Large intestine (tissue), 3 donors: ENCODE measurements around the gene PLEKHM3. TPM values are rescaled to one million over a fixed set of nuclear protein-coding genes. Genes with fewer than 3 reads are reported as not detected.
A peak's percentile ranks its signal among the peaks of the same experiment; 100 is the strongest.
"Not testable (repeated sequence)": the region's sequence is repeated elsewhere in the genome, so short reads cannot be mapped to it uniquely, and the experiment has no call there.

ENCODE experiments used
- DNase-seq, 2 donors: peaks; one replicate each; pipeline versions ENCODE4 v3.0.0 to v3.0.0-alpha.2; 2013
- H3K27ac ChIP-seq: one replicate; pipeline ENCODE4 v1.5.1; 2013; ENCODE audit warnings: low read length
- H3K27me3 ChIP-seq: 2 replicates; pipeline ENCODE4 v1.6.1; 2013; ENCODE audit warnings: low read length; ENCODE audit not compliant: control insufficient read depth, insufficient read depth
- H3K36me3 ChIP-seq: 2 replicates; pipeline ENCODE4 v1.6.1; 2013; ENCODE audit warnings: low read length; ENCODE audit not compliant: control insufficient read depth, insufficient read depth
- H3K4me1 ChIP-seq: one replicate; pipeline ENCODE4 v1.6.1; 2013; ENCODE audit warnings: low read length; ENCODE audit not compliant: control insufficient read depth, insufficient read depth
- H3K4me3 ChIP-seq: one replicate; pipeline ENCODE4 v1.5.1; 2013; ENCODE audit warnings: low read length
- H3K9me3 ChIP-seq: one replicate; pipeline ENCODE4 v1.6.1; 2013; ENCODE audit warnings: mild to moderate bottlenecking, low read depth, low read length, moderate library complexity; ENCODE audit not compliant: control insufficient read depth
- WGBS: methylation state at CpG from one replicate; pipeline ENCODE4 v1.1.5; 2013; ENCODE audit warnings: low lambda C conversion rate; ENCODE audit not compliant: insufficient coverage; 5-methylcytosine and 5-hydroxymethylcytosine counted together
- polyA plus RNA-seq: library from polyadenylated mRNA; unstranded; fragments of 120-200 nt; gene quantifications from one replicate; pipeline ENCODE4 v1.2.1, GENCODE V29; 2013

The PLEKHM3 gene
- polyA plus RNA-seq, 1 donor, result 11.3 TPM

DNA sequence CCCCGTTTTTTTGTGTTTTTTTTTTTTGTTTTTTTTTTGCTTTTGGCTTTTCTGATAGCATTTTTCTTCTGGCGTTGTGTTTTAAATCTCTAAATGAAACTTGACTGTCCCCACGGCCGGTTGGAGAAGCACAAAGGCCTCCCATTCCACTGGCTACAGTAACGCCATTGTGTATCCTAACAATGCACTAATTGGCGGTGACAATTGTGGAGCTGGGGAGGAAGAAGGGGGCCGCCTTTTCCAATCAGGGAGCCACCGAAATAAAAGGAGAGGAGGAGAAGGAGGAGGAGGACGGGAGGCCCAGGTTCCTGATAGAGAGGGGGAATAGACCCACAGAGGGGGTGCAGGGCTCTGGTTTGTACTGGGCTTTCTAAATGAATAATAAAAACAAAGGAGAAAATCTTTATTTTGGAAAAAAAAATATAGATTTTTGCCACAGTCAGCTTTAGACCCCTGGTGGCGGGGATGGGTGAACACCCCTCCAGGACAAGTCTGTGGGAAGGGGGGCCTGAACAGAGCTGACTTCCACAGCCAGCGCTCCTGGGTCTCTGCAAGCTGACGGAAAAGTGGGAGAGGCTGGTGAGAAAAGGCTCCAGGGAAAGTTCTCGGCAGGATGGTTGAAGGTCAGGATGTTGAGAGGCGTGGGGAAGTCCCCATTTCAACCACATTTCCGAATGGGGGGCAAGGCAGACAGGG lies 212.0 kb downstream of the PLEKHM3 start:
- no peak for DNase-seq
- WGBS, result 40% methylated on average over 1 of the region's 15 CpGs
- no peak overlapping the region for H3K27ac ChIP-seq
- H3K36me3 ChIP-seq, result no peaks in the 10 kb centered on the region
- no peaks in the 10 kb centered on the region for H3K27me3 ChIP-seq
- peaks cover 50% of the 10 kb centered on the region for H3K4me1 ChIP-seq
- no peaks in the 10 kb centered on the region for H3K9me3 ChIP-seq
- no peak overlapping the region for H3K4me3 ChIP-seq

- no CpG with 5 or more reads among the region's 3 CpGs for WGBS
- H3K4me1 ChIP-seq, result peaks cover 46% of the 10 kb centered on the region
- no peaks in the 10 kb centered on the region for H3K9me3 ChIP-seq
- H3K36me3 ChIP-seq, result no peaks in the 10 kb centered on the region
- H3K4me3 ChIP-seq, result no peak overlapping the region
- H3K27ac ChIP-seq, result no peak overlapping the region
- H3K27me3 ChIP-seq, result no peaks in the 10 kb centered on the region
- no peak for DNase-seq
Observed at GRCh38 chr2:207812726-207813080, 212.6 kb downstream of the PLEKHM3 start.

DNA sequence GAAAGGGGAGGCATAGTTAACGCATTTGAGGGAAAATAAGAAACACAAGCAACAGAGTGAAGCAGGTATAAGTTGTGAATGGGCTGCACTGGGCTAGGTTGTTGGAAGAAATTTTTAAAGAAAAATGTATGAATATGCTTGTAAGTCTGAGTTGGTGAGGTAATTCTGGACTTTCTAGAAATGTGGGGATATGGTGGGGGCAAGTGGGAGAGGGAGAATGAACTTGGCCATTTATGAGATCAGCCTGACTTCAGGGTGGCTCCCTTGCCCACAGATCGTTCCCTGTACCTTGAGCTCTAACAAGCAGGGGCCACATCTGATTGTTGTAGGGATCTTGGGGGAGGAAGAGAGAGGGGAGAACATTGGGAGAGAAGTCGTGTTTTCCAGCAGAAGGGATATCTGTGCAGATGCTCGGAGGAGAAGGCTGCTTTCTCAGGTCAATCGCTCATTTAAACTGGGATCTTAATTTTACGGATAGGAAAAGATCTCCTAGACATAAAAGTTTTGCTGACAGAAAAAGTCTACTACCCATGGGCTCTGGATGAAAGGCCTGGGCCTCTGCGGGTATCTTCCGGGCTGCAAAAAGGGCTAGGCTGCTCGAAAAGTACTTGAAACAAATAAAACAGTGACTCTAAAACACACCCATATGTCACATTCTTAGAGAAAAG lies 213.1 kb downstream of the PLEKHM3 start:
- Histone ChIP-seq H3K4me1 (peaks cover 44% of the 10 kb centered on the region), H3K9me3 (no peaks in the 10 kb centered on the region), H3K27me3 (no peaks in the 10 kb centered on the region), H3K4me3 (no peak overlapping the region), H3K36me3 (no peaks in the 10 kb centered on the region), H3K27ac (peak overlapping the region; percentile 24)
- DNase-seq, result peak in 1 of 2 donors; percentile 64
- WGBS, result no CpG with 5 or more reads among the region's 9 CpGs

DNA sequence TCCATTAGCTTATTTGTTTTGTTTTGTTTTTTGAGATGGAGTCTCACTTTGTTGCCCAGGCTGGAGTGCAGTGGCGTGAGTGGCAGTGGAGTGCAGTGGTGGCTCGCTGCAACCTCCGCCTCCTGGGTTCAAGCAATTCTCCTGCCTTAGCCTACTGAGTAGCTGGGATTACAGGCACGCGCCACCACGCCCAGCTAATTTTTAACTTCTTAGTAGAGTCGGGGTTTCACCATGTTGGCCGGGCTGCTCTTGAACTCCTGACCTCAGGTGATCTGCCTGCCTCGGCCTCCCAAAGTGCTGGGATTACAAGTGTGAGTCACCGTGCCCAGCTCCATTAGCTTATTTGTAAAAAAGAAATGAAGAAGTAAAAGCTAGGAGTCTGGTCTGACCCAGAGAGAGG lies 213.7 kb downstream of the PLEKHM3 start:
- not testable (repeated sequence) for H3K36me3 ChIP-seq, H3K27me3 ChIP-seq, DNase-seq, H3K9me3 ChIP-seq, H3K4me3 ChIP-seq
- no CpG with 5 or more reads among the region's 10 CpGs for WGBS
- Histone ChIP-seq H3K27ac (peak overlapping the region; percentile 59), H3K4me1 (peaks cover 39% of the 10 kb centered on the region)

DNA sequence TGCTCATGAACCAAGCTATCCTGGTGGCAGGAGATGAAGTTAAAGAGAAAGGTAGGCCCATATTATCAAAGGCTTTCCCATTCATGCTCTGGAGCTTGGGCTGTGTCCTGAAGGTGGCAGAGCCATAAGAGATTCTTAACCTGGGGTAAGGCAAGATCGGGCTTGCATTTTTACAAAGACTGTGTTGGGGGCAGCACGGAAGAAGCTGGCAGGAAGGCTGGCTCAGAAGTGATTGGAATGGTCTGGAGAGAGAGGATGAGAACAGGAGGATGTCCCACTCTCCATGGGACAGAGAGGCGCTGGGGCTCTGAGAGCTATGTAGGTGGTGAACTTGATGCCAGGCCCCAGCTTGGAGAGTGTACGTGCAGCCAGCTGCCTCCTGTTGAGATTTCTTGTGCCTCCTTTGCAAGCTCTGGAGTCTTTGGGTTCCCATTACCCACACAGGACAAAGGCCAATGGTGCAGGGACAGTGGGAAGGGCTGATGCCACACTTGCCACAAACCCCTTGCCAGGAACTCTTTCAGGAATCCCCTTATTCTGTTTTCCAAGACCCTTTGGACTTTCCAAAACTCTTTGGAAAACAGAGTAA lies 215.0 kb downstream of the PLEKHM3 start:
- Histone ChIP-seq H3K4me3 (peak overlapping the region; percentile 23), H3K9me3 (no peaks in the 10 kb centered on the region), H3K27ac (peak overlapping the region; percentile 59), H3K4me1 (peaks cover 37% of the 10 kb centered on the region), H3K27me3 (no peaks in the 10 kb centered on the region), H3K36me3 (no peaks in the 10 kb centered on the region)
- WGBS, result no CpG with 5 or more reads among the region's 4 CpGs
- DNase-seq, result no peak

DNA sequence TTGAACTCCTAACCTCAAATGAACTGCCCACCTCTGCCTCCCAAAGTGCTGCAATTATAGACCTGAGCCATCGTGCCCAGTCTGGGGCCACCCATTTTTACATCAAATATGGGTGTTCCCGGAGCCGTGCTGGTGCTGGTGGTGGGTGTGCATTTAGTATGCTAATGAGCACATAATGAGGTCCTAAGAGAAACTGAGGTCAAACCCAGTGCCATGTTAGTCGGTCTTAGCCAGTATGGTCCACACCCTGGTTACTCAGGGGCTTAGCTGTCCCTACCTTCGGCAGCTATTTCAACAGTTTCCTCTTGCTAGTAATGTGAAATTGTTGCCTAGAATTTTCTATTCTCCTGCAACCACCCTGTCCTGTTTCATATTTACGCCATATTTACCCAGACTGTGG lies 217.2 kb downstream of the PLEKHM3 start:
- H3K27ac ChIP-seq, result no peak overlapping the region
- H3K36me3 ChIP-seq, result no peaks in the 10 kb centered on the region
- no CpG with 5 or more reads among the region's 6 CpGs for WGBS
- no peaks in the 10 kb centered on the region for H3K9me3 ChIP-seq
- no peak for DNase-seq
- H3K4me3 ChIP-seq, result no peak overlapping the region
- no peaks in the 10 kb centered on the region for H3K27me3 ChIP-seq
- H3K4me1 ChIP-seq, result peaks cover 33% of the 10 kb centered on the region

DNA sequence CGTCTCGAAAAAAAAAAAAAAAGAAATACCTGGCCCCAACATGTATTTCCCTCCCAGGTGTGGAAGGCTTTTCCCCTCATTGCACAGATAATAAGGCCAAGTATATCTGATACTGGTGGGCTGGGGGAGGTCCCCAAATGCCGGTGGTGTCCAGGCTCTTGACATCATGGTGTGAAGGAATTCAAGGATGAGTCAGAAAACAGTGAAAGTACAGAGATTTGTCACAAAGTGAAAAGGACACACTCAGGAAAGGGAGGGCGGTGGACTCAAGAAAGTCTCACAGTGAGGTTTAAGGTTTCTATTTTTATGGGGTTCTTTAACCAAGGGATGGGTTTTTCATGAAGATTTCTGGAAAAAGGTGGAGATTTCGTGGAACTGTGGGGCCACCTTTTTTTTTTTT lies 217.8 kb downstream of the PLEKHM3 start:
- DNase-seq, result no peak
- no peak overlapping the region for H3K4me3 ChIP-seq
- no peaks in the 10 kb centered on the region for H3K9me3 ChIP-seq
- peaks cover 30% of the 10 kb centered on the region for H3K4me1 ChIP-seq
- no peaks in the 10 kb centered on the region for H3K36me3 ChIP-seq
- H3K27me3 ChIP-seq, result no peaks in the 10 kb centered on the region
- H3K27ac ChIP-seq, result no peak overlapping the region
- WGBS, result no CpG with 5 or more reads among the region's 5 CpGs

DNA sequence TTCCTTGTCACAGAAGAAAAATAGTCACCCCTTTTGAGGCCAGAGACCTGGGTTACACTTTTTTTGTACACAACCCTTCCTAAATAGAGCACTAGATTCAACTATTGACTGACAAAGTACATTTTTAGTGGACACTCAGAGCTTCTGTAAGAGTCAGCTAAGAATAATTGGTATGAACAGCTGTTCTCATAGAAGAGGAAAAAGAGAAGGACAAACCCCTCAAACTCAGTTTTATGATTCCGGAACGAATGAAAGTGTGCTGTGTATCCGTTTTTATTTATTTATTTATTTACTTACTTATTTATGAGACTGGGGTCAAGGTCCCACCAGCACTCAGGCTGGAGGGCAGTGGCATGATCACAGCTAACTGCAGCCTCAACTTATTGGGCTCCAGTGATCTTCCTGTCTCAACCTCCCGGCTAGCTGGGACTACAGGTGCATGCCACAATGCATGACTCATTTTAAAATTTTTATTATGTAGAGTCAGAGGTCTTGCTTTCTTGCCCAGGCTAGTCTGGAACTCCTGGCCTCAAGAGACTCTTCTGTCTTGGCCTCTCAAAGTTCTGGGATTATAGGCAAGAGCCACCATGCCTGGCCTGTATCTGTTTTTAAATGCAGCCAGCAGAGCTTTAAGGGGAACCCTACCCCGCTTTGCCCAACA lies 219.6 kb downstream of the PLEKHM3 start:
- no CpG with 5 or more reads among the region's 5 CpGs for WGBS
- no peak overlapping the region for H3K27ac ChIP-seq

DNA sequence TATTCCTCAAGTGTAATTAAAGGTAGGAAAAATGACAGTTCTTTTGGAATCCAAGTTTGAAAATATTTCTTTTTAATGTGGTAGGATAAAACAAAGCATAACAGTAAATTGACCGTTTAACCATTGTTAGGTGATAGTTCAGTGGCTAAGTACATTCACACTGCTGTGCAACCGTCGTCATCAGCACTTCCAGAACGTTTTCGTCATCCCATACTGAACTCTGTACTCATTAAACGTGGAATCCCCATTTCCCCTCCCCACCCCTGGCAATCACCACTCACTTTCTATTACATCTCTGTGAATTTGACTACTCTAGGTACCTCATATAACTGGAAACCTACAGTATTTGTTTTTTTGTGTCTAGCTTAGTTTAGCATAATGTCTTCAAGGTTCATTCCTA lies 222.7 kb downstream of the PLEKHM3 start:
- DNase-seq, result peak; percentile 75 to 88

More for the DNA sequence above, 219.6 kb downstream of the PLEKHM3 start:
- no peaks in the 10 kb centered on the region for H3K9me3 ChIP-seq
- peaks cover 28% of the 10 kb centered on the region for H3K4me1 ChIP-seq
- no peaks in the 10 kb centered on the region for H3K27me3 ChIP-seq
- H3K4me3 ChIP-seq, result no peak overlapping the region
- no peaks in the 10 kb centered on the region for H3K36me3 ChIP-seq
- no peak for DNase-seq

DNA sequence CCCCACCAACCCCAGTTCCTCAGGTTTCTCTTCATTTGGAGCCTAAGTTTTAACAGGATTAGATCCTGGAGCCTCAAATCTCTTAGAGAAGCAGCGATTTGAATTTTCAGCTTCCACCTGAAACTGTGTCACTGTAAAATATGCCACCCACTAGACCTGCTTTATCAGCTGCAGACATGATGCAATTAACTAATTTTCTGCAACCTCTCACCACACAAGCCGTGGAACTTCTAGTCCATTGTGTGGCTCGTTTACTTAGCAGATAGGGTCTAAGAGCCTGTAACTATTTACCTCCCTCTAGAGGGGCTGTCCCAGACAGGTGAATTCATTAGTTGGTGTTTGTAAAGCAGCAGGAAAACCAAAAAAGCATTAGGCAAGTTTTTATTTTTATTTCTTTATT lies 224.1 kb downstream of the PLEKHM3 start:
- DNase-seq, result peak in 1 of 2 donors; percentile 58

More for the DNA sequence above, 222.7 kb downstream of the PLEKHM3 start:
- Histone ChIP-seq H3K36me3 (no peaks in the 10 kb centered on the region), H3K4me3 (no peak overlapping the region), H3K27ac (peak overlapping the region; percentile 41), H3K4me1 (peaks cover 18% of the 10 kb centered on the region), H3K27me3 (no peaks in the 10 kb centered on the region), H3K9me3 (no peaks in the 10 kb centered on the region)
- 20% methylated on average over 1 of the region's 6 CpGs for WGBS

More for the DNA sequence above, 224.1 kb downstream of the PLEKHM3 start:
- H3K36me3 ChIP-seq, result no peaks in the 10 kb centered on the region
- no peaks in the 10 kb centered on the region for H3K27me3 ChIP-seq
- no peak overlapping the region for H3K4me3 ChIP-seq
- peak overlapping the region; percentile 13 for H3K27ac ChIP-seq
- H3K4me1 ChIP-seq, result peaks cover 28% of the 10 kb centered on the region
- H3K9me3 ChIP-seq, result no peaks in the 10 kb centered on the region
- WGBS, result no CpG with 5 or more reads among the region's 3 CpGs
